Stimulated activated CD8-positive, alpha-beta memory T cell treated with anti-CD3 and anti-CD28 coated beads, Interleukin-12 subunit alpha, Interleukin-12 subunit beta, amount 100 ng/mL, for 4 hours (primary cell): ENCODE measurements around the gene PARD3.

ENCODE experiments used
- DNase-seq: peaks from one replicate; pipeline ENCODE4 v3.0.0-alpha.2; 2020; ENCODE audit warnings: low read depth

The PARD3 gene

GRCh38 chr10:34063592-34063991 is 751.5 kb downstream of the PARD3 start:
- DNase-seq, result no peak

GRCh38 chr10:34061841-34062240 is 753.3 kb downstream of the PARD3 start:
- no peak for DNase-seq
